A673 (cell line): ENCODE results near the gene RNPEP.

Experiments used
- CTCF ChIP-seq: fragments of 300-800, 200-600 bp; sonication (generic); conservative IDR thresholded peaks from 2 replicates; pipeline ENCODE4 v1.5.1; 2017; ENCODE audit warnings: low read depth, mild to moderate bottlenecking, antibody characterized with exemption, low read length, moderate library complexity, mixed read lengths
- EZH2 ChIP-seq: fragments of 200-600 bp; sonication (generic); IDR thresholded peaks from 2 replicates; pipeline ENCODE4 v1.6.1; 2017; ENCODE audit warnings: borderline replicate concordance, low read depth, mild to moderate bottlenecking, mixed read lengths, antibody characterized with exemption, low read length; ENCODE audit not compliant: poor library complexity, severe bottlenecking

- TF ChIP-seq CTCF (no peak), EZH2 (no peak)
These were observed 31.2 kb downstream of the RNPEP start for GRCh38 chr1:202013603-202014002.
